NCI-H69 (cell line): ENCODE measurements around the gene STK32C.
"Not testable (repeated sequence)": the region's sequence is repeated elsewhere in the genome, so short reads cannot be mapped to it uniquely, and the experiment has no call there.

Source experiments
- DNase-seq: peaks from one replicate; lab custom pipeline; 2025; lab: John Stamatoyannopoulos, UW

STK32C gene

DNA sequence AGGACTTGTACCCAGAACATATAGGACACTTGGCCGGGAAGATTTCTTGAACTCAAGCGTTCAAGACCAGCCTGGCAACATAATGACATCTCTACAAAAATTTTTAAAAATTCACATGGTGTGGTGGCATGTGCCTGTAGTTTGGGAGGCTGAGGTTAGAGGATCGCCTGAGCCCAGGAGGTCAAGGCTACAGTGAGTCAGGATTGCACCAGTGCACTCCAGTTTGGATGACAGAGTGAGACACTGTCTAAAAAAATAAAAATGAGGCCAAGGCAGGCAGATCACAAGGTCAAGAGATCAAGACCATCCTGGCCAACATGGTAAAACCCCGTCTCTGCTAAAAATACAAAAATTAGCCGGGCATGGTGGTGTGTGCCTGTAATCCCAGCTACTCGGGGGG, 9.7 kb upstream of the STK32C start:
- DNase-seq: not testable (repeated sequence)

DNA sequence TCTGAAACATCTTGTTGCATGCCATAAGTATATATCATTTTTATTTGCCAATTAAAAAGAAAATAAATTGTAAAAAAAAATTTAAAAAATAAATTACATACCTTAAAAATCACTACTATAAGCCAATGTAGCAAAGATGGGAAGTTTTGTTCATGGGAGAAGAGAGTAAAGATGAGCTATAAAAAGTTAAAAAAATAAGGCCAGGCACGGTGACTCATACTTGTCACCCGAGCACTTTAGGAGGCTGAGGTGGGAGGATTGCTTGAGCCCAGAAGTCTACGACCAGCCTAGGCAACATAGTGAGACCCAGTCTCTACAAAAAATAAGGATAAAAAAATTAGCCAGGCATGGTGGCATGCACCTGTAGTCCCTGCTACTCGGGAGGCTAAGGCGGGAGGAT, 8.4 kb upstream of the STK32C start:
- DNase-seq: no peak

DNA sequence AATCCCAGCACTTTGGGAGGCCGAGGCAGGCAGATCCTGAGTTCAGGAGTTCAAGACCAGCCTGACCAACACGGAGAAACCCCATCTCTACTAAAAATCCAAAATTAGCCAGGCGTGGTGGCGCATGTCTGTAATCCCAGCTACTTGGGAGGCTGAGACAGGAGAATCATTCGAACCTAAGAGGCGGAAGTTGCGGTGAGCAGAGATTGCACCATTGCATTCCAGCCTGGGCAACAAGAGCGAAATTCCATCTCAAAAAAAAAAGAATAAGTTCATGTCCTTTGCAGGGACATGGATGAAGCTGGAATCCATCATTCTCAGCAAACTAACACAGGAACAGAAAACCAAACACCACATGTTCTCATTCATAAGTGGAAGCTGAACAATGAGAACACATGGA, 7.1 kb upstream of the STK32C start:
- DNase-seq: not testable (repeated sequence)

DNA sequence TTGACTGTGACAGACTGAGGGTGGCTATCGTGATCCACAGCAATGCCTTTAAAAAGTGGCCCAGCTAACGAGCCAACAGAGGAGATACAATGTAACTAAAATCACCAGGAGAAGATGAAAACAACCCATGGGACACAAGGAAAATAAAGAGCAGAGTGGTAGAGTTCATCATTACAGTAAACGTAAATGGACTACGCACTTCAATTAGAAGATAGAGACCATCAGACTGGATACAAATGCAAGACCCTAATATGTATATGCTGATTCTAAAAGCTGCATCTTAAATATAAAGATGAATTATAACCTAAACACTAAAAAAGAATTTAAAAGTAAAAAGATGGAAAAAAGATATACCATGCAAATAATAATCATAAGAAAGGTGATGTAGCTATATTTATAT, 6.6 kb upstream of the STK32C start:
- DNase-seq: no peak

DNA sequence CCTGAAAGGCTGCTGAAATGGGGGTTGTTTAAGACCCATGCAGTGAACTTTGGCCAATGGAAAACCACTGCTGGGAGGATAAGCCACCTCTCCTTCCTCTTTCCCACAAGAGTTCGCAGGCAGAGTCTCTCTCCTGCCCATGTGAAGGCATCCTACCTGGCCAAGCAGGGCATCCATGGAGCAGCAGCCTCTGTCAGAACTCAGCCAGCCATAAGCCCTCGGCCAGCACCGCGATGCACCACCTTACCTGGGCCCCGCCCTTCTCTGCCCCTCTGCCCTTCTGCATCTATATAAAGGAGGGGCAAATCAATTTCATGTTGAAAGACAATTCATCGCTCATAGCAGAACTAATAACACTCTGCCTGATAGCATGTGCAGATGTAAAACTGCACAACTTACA, 6.1 kb upstream of the STK32C start:
- no peak for DNase-seq

DNA sequence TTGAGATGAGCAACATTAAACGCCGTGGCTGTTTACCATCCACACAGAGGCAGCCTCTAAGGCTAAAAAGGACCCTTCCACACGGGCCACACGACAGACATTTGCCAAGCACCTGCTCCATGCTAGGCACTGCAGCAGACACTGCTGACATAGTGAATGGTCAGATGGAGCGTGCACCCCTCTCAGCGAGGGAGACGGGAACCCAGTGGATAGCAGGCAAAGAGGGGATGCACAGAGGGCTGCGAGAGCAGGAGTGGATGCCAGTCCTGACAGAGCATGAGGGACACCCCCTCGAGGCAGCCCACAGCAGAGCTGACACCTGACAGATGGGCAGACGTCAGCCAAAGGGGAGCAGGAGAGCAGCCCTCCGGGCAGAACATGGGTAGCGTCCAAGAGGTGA, 5.6 kb upstream of the STK32C start:
- no peak for DNase-seq

DNA sequence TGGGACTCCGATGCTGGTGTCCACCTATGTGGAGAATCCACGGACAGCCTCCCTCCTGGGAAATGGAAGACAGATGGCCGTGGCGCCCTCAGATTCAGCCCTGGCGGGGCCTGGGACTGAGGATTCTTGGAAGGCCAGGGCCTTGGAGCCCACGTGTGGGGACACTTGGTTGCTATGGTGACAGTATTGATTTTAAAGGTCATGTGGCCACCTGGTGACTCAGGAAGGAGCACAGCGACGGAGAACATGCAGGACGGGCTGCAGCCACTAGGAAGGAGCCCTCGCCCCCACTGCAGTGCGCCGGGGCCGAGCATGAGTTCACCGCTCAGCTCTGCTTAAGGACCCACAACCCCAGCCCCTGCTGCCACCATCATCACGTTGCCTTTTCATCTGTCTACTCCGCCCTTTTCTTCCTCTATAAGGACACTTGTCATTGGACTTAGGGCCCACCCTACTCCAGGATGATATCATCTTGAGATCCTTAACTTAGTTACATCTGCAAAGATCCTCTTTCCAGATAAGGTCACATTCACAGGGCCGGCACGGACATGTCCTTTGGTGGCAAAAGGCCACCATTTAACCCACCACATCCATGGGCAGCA, 3.7 kb upstream of the STK32C start:
- DNase-seq: peak; percentile 42

DNA sequence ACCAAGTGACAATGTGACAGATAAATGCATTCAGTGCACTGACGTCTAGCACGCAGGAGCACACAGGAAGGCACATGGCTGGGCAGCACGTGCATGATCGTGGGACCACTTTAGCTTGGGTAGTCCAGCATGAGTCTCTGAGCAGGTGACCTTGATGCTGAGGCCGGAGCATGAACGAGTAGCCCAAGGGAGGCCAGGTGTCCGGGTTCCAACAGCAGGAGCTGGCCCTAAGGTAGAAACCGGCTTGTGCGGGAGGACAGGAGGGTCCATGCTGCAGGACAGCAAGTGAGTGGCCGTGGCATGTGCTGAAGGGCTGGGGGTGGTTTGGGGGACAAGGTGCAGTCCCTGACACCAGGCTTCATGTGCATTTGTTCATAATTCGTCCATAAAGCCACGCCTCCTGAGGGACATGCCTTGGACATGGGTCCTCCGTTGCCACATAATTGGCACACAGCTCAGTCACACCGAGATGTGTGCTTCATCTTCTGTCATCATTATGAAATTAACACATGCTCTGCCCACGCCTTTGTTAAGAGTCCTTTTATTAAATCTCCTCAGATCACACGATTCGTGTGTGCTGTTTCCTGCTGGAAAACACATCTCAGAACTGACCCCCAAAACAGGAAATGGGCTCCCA, 3.1 kb upstream of the STK32C start:
- no peak for DNase-seq

DNA sequence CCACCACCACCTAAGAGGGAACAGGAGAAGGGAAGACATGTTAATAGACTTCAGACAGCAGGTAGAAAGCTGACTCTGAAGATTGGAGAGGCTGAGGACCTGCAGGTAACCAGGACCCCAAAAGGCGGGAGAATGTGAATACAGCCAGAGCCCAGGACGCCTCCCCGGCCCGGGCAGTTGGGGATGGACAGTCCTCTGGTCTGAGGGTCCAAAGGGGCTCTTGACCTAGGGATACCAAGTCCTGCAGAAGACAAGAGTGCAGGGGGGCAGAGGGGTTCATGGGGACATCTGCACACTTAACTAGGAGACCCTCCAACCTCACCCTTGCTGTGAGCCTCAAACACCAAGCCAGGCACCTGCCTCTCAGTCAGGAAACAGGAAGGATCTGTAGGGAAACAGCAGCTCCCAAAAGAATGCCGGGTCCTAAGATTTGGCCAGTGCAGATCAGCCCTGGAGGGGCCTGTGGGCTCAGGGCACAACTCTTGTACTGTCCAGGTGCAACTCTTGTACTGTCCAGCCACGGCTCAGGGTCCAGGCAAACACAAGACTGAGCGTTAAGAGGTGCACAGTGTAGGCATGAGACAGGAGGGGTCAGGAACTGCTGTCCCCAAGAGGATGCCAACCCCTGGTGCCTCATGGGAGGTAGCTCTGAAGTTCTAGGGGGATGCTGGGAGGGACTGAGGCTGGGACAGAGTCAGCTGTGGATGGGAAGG, 2.3 kb upstream of the STK32C start:
- DNase-seq: no peak

DNA sequence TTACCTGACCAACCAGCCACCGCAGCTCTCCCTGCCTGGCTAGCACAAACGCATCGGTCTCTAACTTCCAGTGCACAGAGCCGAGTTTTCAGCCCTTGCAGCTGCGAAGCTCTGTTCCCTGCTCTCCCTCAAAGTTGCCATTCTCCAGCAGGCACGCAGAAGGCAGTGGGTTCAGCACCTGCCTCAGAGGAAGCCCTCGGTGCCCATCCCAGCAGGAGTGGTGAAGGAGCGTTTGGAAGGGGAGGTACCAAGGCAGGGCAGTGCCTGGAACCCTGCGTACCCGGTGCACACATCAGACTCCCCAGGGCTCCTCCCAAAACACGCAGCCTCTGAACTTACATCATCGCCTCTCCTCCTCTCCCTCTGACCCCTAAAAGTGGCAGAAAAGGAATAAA, 1.7 kb upstream of the STK32C start:
- DNase-seq: no peak

DNA sequence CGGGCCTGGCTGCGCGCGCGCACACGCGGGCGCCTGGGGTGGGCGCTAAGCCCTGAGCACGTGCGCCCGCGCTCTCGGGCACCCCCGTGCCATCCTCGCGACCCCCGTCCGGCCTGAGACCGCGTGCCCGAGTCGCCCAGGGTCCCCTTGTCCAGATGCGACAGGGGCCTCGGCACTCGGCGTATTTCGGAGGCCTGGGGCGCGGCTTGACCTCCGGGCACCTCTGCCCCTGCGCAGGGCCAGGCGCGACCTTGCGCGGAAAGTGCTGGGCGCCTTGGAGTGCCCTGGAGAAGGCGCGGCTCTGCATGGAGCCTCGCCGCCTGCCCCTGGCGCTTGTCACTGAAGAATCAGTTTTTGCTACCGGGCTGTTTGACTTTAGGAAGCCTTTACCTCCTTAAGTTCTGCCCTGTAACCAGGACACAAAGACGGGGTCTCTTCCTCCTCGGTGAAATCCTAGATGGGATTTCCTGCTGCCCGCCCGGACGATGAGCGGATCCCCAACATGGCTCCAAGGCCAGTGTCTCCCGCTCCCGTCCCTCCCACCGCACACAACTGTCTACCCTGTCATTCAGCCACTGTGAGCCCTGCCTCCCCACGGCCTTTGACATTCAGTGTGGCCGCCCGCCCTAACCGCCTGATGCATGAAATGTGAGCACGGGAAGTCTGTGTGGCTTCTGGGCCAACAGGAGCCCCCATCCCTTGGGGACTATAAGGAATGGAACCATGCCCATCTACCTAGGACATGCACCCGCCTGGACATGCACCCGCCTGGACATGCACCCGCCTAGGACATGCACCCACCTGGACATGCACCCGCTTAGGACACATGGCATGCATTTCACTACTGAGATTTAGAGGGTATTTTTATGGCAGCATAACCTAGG, 1.1 kb upstream of the STK32C start:
- DNase-seq: no peak

DNA sequence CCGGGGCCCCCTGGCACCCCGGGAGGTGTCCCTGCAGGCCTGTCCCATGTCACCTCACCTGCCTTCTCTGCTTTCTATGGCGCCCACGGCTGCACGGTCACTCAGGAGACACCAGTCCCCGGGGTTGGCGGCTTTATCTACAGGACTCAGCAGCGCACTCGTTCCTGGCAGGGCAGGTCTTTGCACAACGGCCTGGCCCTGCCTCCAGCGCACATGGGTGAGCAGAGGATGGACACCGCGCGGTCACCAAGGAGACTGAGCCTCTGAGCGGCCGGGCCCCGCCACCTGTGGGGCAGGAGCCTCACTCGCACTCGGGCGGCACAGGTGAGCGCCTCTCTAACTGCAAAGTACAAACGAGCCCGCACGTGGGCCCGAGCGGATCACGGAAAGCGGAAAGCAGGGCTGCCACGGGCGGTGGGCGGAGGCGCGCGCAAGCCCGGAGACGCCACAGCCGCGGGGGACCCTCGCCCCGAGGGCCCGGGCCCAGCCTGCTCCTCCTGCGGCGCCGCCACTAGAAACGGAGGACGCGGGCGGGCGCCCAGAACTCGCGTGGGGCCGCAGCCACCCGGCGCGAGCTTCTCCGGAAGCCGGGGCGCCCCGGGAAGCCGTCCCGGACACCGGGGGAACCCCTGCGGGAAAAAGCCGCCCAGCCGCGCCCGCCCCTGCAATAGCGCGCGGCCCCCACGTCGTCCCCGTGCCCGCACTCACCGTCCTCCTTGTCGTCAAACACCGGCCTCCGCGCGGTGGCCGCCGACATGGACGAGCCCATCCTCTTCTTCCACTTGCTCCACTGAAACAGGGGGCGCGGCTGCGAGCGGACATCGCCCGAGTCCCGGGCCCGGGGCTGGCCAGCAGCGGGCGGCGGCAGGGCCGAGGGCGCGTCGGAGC, 642 bp downstream of the STK32C start:
- DNase-seq: peak; percentile 68

DNA sequence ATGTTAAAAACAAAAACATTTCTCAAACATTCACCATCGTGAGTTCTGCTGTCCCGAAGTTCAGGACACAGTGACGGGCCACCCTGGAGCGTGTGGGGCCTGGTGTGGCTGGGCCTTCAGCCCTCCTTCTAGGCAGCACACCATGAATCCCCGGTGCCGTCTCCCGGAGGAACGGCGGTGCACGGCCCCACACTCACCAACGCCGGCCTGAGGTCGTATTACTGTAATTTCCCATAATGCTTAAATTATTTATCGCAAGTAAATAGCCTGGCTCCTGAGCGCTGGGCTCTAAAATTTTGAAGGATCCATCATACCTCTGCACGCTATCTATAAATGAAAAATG, 1.4 kb downstream of the STK32C start:
- DNase-seq: no peak

DNA sequence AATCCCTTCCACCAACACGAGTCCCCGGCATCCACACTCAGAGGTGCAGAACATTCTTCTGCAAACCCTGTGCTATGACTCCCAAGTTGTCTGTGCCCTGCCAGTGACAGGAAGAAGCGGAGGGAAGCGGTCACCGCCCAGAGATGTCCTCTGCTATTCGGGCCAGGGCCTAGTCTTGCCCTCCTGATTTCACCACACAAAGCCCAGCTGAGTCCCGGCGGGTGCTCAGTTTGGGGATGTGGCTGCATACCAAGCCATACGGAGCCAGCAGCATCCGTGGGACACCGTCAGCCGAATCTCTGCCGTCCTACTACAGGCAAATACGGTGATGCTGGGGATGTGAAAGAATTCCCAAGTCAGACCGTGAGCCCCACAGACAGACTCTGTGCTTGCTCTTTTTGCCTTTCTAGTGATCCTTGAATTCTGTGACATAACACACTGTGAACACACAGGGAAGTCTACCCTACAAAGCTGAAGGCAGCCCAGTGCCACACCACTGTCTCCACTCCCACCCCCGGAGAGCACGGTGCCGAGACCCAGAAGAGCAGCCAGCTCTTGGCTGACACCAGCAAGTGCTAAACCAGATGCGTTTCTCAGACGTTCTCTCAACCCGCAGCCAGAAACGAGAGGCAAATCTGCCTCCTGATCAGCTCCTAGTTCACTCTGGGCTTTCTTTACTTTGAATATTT, 2.0 kb downstream of the STK32C start:
- no peak for DNase-seq

DNA sequence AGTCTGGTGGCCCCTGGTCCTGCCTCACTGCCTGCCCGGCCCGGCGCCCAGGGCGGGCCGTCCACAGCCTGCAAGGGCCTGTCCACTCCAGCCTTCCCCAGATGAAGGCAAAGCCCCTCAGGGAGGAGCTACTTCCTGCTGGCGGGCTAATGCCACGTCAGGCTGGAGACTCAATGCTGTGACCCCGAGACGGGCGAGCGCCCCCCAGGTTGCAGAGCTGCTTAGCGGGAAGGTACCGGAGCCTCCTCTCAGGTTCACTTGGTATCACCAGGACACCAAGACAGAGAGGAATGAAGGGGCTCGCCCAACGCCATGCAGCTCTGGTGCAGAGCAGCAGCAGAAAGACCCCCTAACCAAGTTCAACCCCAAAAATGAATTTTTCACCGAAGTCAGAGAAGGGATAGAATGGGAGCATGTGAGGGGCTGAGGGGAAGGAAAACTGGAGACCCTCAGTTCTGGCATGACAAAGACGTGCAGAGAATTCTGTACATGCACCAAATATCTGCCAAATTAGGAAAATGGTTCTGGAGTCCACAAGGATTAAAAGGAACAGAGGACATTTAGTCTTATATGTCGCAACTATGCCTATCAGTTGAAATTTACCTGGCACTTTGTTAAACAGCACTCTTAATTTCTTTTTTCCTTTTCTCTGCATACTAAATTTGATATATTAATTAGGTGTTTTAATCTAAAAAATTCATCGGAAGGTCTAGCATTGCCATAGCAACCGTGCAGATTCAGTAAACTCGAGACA, 2.8 kb downstream of the STK32C start:
- DNase-seq: no peak

DNA sequence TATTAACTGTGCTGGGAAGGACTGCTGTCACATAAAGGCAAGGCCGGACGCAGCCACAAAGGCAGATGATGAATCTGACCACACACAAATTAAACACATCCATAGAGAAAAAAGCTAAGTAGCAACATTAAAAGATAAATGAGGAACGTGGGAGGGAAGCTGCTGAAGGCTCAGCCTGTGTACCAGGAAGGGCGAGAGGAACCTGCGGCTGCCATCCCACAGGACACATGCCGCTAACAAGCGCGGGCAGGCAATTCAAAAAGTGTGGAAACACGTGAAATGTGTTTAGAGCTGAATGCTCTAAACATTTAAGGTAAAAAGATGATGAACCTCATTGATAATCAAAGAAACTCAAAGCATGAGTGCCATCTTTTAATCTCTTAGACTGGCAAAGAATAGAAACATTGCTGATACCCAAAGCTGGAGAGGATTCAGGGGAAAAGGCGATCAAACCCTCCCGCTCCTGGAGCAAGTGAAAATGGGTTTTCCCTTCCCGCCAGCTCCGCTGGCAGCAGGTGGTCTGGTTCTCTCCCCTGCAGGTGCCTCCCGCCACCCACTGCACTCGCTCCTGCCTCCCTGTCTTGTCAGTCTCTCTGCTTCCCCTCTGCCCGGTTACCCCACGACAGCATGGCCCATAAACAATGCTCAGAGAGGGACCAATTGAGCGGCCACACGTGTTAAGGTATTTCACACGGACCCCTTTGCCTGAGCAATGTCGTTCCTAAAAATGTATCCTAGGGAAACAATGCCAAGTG, 4.2 kb downstream of the STK32C start:
- no peak for DNase-seq

DNA sequence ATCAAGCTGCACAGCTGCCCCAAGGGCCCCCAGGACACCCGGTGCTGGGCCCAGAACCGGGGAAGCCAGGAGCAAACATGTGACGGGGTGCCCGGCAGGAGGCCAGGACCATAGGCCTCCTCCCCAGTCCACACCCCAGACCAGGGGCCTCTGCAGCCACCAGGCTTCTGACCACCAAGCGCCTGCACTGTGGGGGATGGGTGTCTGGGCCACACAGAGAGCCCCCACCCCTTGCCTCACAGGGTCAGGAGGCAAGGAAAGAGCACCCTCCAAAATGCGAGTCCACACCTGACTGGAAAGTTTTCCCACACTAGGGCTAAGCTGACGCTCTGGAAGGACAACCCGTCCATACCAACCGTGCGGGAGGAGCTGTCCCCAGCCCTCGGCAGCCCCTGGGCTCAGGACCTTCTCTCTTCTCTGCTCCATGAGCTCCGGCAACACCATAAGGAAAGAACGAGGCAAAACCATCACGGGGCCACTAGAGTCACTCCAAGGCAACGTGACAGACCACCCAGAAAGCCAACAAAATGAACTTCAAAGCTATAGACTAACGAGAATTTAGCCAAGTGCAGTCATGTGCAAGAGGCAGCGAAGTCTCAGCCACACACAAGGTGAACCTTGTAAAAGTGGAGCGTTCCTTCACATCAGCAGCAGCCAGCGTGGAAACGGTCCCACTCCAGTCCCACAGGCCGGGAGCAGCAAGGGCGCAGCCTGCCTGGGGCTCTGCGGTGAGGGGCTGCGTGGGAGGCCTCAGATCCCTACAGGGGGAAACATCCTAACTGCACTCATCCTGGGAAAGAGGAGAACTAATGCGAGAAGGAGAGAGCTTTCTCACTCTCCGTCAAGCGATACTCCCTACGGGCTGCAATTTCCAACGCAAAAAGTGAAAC, 5.1 kb downstream of the STK32C start:
- no peak for DNase-seq
